ENCODE data around the gene MINDY1.

Gene MINDY1, protein sequence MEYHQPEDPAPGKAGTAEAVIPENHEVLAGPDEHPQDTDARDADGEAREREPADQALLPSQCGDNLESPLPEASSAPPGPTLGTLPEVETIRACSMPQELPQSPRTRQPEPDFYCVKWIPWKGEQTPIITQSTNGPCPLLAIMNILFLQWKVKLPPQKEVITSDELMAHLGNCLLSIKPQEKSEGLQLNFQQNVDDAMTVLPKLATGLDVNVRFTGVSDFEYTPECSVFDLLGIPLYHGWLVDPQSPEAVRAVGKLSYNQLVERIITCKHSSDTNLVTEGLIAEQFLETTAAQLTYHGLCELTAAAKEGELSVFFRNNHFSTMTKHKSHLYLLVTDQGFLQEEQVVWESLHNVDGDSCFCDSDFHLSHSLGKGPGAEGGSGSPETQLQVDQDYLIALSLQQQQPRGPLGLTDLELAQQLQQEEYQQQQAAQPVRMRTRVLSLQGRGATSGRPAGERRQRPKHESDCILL

DNA sequence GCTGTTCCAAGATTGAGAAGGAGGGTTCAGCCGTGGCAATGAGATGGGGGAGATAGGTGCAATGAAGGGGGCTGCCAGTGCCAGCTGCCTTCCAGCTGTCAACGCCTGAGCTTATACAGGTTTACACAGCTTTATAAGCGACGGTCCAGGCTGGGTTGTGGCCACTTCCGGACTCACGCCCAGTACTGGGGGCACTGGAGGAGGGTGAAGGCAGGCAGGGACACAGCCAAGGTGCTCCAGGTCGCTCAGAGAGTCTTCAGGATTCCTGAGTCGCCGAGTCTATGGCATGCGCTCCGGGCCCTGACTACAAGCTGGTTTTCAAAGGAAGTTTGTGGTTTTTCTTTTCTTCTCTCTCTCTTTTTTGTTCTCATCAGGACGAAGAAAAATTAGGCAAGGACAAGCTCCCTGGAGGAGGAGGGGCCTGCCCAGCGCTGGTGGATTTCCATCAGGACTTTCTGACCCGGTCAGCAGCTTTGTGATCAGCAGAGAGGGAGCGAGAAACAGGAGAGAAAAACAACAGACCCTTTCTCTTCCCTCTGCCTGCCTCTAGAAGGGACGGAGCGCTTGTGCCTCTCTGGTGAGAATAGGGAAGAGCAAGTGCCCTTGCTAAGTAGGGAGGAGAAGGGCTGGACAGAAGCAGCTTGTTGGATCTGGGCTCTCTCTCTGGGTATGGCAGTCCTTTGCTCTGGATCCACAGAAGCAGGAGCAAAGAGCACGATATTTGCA is at the start of gene MINDY1:
Gene MINDY1 (minus strand): TSS at position 576 of the 726 bp plus-strand sequence. CDS start 4,285 bp downstream, outside the sequence.
- DNase-seq: no peak

GRCh38 chr1:151056149-151056548 is 49.4 kb upstream of the MINDY1 start:
- no peak for DNase-seq

DNA sequence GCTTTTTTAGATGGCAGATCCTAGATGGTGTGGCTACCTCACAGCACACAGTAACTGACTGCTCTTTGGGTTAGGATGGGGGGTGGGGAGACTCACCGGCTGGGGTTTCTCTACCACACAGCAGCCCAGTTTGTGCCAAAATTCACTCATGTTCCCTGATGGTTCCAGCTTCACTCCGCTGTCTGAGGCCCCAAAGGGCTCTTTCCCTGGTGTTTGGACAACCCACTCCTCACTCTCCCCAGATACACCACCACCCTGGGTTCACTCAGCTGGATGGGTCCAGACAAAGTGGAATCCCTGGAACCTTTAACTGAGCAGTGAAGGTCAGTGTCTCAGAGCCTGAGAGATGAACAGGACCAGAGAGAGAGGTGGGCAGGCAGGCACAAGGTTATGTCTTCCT is 48.9 kb upstream of the MINDY1 start:
- no peak for DNase-seq

DNA sequence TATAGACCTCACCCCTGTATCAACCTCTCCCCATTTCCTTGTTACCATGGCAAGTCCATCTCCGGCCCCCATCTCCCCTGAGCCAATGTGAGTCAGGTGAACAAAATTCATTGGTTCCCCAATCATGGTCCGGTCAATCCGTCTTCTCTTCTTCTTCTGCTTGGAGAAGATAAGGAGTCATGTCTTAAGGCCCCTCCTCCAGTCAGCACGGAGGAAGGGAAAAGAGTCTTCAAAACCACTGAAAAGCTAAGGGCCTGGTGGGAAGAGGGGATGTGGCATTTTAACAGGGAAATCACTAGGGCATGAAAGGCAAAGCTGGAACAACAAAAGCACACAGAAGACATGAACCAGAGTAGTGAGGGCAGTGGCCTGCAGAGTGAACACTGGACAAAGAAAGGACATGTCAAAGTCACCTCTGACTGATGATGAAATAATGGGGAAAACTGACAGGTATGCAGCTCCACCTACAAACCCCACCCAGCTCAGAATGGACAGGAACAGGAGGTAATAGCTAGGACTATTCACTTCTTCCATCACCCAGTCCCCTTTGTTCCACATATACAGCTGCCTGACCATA is 48.4 kb upstream of the MINDY1 start:
- no peak for DNase-seq

DNA sequence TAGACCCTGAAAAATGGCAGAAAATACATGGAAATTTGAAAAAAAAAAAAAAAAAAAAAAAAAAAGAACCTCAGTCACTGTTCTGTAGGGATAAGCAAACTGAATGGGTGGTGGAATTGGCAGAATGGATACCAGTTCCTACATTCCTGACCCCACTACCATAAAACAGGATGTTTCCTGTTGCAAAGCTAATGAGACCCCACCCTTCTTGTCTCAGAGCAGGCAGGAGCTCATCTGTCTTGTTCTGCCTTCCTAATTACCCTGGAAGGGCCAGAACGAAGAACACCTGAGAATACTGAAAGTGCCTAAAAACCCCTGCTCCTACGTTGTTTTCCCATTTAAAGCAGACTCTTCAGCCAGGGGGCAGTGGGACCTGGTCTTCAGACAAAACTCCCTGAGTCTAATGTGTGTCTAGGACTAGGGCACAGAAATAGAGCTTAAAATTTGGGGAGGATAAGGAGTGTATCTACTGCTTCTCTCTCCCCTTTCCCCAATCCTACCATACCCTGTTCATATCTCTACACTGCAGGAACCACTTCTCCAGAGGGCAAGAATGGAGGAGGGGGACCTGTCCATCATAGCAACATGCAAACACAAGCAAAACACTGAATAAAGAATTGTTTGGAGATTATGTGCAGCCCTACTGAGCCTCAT is 44.8 kb upstream of the MINDY1 start:
- no peak for DNase-seq

DNA sequence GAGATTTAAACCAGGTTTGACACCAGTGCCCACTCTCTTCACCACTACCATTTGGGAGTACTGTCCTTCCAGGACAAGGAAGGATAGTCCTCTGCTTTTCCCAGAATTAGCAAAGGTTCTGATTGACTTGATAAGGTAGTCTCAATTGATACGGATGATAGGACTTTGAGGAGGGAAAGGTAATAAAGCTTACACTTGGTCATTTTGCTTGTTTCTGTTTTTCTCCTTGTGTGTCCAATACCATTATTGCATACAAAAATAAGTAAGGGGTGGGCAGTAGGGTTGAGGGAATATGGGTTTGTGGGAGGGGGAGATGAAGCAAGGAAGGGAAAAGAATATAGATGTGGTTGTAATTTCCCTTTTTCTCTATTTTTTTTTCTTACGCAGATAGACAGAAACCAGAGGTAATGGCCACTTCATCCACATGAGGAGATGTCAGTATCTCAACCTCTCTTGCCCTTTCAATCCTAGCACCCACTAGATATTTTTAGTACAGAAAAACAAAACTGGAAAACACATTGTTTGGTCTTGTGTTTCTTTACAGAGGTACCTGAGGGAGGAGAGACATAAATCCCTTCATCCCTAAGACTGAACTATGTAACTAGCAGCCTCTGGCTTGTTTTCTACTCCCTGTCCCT is 43.5 kb upstream of the MINDY1 start:
- no peak for DNase-seq

DNA sequence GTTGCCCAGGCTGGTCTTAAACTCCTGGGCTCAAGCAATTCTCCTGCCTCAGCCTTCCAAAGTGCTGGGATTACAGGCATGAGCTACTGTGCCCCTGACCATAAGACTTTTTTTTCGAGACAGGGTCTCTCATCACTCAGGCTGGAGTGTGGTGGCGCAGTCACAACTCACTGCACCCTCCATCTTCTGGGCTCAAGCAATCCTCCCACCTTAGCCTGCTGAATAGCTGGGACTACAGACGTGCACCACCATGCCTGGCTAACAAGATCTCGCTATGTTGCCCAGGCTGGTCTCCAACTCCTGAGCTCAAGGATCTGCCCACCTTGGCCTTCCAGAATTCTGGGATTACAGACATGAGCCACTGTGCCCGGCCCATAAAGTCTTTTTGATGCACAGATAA is 42.8 kb upstream of the MINDY1 start:
- DNase-seq: no peak

DNA sequence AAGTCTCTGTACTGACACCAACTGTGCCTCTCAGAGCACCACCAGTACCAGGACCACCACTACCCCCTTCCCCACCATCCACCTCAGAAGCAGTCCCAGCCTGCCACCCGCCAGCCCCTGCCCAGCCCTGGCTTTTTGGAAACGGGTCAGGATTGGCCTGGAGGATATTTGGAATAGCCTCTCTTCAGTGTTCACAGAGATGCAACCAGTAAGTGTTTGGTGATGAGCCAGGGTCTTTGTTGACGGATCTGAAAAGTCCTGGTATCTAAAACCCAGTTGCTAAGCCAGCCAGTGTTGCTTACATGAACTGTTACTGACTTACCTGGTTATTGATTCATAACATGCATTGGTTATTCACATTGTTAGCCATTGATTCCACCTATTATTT is 41.9 kb upstream of the MINDY1 start:
- no peak for DNase-seq

DNA sequence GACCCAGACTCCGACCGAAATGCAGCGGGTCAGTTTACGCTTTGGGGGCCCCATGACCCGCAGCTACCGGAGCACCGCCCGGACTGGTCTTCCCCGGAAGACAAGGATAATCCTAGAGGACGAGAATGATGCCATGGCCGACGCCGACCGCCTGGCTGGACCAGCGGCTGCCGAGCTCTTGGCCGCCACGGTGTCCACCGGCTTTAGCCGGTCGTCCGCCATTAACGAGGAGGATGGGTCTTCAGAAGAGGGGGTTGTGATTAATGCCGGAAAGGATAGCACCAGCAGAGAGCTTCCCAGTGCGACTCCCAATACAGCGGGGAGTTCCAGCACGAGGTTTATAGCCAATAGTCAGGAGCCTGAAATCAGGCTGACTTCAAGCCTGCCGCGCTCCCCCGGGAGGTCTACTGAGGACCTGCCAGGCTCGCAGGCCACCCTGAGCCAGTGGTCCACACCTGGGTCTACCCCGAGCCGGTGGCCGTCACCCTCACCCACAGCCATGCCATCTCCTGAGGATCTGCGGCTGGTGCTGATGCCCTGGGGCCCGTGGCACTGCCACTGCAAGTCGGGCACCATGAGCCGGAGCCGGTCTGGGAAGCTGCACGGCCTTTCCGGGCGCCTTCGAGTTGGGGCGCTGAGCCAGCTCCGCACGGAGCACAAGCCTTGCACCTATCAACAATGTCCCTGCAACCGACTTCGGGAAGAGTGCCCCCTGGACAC is 41.4 kb upstream of the MINDY1 start:
- DNase-seq: peak; percentile 68

DNA sequence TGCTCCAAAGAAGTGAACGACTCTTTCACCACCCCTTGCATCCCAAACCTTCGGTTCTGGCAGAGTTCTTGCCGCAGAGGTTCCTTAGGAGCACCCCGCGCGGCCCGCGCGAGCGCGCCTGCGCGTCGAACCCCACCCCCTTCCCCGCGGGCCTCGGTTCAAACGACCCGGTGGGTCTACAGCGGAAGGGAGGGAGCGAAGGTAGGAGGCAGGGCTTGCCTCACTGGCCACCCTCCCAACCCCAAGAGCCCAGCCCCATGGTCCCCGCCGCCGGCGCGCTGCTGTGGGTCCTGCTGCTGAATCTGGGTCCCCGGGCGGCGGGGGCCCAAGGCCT is 40.9 kb upstream of the MINDY1 start, which contains the start of gene C1orf56:
Gene C1orf56 (plus strand): TSS at position 161 of the 334 bp plus-strand sequence. CDS start 97 bp downstream, at position 258.
- peak; percentile 67 for DNase-seq

GRCh38 chr1:151043163-151043562 is 36.5 kb upstream of the MINDY1 start:
- no peak for DNase-seq

DNA sequence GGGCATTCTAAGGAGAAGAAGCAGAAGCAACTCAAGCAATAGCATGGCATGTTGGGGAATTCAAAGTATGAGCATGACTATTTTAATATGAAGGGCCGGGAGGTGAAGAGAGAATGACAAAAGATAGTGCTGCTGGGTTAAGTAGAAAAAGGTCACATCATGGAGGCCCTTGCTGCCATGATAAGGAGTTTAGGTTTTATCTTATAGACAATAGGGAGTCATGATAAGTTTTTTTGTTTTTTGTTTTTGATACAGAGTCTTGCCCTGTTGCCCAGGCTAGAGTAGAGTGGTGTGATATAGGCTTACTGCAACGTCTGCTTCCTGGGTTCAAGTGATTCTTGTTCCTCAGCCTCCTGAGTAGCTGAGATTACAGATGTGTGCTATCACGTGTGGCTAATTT is 32.8 kb upstream of the MINDY1 start:
- DNase-seq: no peak

- no peak for DNase-seq
Measured at GRCh38 chr1:151037032-151037431, 30.3 kb upstream of the MINDY1 start.

- DNase-seq: no peak
Measured at GRCh38 chr1:151036356-151036755, 29.7 kb upstream of the MINDY1 start, which contains the start of gene BNIPL. BNIPL (plus strand) TSS chr1:151036586; CDS start chr1:151036726, 140 bp downstream.

DNA sequence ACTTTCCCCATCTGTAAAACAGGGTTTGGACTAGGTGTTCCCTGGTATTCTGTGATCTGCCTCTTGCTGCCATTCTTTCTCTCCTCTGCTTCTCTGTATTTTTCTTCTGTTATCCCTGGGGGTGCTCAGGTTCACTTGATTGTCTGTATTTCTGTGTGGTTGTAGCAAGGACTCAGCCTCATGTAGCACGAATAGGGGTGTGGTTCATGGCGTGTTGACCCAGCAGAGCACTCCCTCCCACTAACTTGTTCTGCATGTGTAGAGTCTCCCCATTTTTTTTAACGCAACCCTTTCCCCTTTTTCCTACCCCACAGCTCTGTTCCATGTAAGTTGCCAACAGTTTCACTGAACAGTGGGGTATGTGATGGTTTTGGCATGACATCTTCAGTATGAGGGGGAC is 28.5 kb upstream of the MINDY1 start:
- DNase-seq: no peak

- DNase-seq: no peak
Measured at GRCh38 chr1:151032164-151032563, 25.5 kb upstream of the MINDY1 start.

DNA sequence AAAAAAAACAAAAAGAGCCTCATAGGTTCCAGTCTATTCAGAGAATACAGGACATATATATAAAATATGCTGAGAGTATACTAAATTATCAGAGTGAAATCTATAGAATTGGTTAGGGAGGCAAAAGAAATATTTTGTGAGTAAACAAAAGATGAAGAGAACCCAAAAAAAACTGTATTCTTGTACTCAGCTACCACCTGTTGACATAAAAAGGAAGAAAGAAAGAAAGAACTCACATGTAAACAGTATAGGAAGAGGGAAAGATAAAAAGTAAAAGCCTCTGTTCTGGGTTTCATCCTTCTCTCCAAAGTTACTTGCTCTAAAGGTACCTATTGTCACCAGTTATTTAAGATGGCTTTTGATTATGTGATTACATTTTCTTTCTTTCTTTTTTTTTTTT is 19.8 kb upstream of the MINDY1 start:
- DNase-seq: no peak

DNA sequence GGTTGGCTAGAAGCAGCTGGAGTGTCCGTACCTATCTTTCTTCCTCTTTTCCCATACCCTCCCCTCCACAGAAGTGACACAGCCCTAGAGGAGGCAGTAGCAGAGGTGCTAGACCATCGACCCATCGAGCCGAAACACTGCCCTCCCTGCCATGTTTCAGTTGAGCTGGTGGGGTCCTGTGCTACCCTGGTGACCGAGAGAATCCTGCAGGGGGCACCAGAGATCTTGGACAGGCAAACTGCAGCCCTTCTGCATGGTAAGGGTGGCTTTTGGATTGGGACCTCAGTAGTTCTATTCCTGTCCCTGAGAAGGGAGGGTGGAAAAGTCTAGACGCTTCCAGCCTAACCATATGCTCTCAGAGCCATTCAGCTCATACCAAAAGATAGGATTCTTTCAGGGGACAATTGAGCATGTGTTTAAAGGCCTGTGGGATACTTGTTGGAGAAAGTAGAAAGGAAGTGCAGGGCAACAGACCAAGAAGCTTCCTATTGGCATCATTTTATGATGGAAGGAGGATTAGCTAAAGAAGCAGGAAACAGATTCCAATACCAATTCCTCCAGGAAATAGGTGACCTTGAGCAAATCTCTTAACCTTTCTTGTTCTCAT is 17.9 kb upstream of the MINDY1 start:
- peak; percentile 86 for DNase-seq

DNA sequence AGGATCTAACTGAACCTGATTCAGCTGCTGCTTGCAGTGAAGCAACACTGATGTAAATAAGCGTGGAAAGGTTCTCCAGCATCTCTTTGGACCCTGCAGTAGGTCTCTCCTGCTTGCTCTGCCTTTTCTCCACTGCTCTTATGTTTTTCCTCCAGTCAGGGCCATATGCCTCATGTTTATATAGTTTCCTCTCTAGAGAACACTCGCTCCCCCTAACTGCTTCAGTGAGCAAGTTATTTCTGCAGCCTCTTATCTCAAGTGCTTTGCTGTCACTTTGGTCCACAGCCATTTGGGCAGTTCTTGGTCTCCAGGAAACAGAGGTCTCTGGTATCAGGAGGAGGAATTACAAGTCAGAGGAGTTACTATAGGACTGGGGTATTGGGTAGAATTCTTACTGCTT is 6.8 kb upstream of the MINDY1 start:
- no peak for DNase-seq

DNA sequence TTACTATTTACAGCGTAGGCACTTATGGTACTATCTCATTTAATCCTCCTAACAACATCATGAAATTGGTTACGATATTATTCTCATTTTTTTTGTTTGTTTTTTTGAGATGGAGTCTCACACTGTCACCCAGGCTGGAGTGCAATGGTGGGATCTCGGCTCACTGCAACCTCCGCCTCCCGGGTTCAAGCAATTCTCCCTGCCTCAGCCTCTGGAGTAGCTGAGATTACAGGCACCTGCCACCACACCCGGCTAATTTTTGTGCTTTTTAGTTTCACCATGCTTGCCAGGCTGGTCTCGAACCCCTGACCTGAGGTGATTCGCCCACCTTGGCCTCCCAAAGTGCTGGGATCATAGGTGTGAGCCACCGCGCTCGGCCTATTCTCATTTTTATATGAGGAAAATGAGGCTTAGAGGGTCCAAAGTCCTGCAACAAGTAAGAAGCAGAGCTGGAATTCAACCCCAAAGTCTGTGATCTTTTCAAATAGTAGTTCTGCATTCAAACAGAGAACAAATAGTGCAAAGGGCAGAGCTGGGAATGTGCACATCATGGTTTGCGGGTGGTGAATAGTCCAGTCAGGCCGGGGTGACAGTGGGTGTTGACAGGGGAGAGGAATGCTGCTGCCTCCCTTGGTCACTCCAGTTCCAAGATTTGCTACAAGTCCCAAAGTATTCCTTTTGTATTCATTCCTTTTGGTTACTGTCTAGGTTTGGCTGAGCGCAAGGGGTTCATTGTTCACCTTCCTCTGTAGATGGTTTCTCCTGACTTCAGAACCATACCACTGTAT is 6.2 kb upstream of the MINDY1 start:
- DNase-seq: no peak

Data from activated T-cell treated with anti-CD3 and anti-CD28 coated beads, Interleukin-2, amount 50 U/mL, for 1 hour (primary cell).